Stimulated activated CD4-positive, alpha-beta T cell treated with anti-CD3 and anti-CD28 coated beads, TNF-alpha, amount 100 ng/mL, for 1 hour (primary cell): ENCODE measurements around the gene COA7.
A peak's percentile ranks its signal among the peaks of the same experiment; 100 is the strongest.
"Not testable (repeated sequence)": the region's sequence is repeated elsewhere in the genome, so short reads cannot be mapped to it uniquely, and the experiment has no call there.

Experiments used
- DNase-seq, 3 donors: peaks; one replicate each; pipeline ENCODE4 v3.0.0-alpha.2; 2020; ENCODE audit warnings: low read depth in 3 of 3, low spot score in 1 of 3

Gene COA7

GRCh38 chr1:52697795-52698674, at the start of gene COA7:
Gene COA7, minus strand, starts transcription at chr1:52698347. Its CDS starts 21 bp downstream, at chr1:52698326.
- peak in 1 of 3 donors; percentile 58 for DNase-seq

DNA sequence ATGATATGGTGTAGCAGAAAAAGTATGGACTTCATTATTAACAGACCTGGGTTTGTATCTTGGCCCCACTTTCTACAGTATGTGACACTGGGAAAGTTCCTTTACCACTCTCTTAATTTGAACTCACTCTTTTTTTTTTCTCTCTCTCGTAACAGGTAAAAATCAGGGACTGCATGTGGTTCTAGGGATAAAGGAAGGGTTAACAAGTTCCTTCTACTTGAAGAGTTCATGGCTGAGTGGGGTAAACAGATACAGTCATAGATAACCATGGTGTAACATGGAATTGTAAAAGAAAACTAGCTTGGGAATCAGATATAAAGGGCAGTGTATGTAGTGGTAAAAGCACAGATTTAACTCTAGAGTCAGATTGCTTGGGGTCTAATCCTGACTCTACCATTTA, 49.3 kb upstream of the COA7 start:
- no peak for DNase-seq

- no peak for DNase-seq
Observed at GRCh38 chr1:52746189-52746588, 48.0 kb upstream of the COA7 start.

GRCh38 chr1:52741259-52741658, 43.1 kb upstream of the COA7 start:
- no peak for DNase-seq

DNA sequence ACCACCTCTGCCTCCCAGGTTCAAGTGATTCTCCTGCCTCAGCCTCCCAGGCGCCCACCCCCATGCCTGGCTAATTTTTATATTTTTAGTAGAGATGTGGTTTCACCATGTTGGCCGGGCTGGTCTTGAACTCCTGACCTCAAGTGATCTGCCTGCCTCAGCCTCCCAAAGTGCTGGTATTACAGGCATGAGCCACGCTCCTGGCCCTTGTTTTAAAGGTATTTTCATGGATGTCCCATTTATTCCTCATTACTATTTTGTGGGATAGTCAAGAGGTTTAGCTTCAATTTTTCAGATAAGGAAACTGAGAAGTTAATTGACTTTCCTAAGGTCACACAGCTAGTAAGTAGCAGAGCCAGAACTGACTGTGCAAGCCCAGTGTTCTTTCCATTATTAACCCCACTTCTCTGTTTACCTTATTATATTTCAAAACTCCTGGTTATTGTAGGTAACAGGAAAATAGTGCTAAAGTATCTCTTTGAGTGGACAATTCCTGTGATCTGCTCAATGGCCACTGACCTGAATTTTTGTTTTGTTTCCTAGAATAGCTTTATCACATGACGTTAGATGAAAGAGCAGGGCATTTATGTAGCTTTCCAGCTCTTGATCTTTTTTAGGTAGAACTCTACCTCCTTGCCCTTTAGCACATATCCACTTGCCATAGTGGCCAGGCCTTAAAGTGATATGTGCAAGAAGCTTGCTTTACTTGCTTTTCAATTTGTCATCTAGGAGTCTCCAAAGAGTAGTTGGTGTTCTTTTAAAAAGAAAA, 41.7 kb upstream of the COA7 start:
- DNase-seq: no peak

DNA sequence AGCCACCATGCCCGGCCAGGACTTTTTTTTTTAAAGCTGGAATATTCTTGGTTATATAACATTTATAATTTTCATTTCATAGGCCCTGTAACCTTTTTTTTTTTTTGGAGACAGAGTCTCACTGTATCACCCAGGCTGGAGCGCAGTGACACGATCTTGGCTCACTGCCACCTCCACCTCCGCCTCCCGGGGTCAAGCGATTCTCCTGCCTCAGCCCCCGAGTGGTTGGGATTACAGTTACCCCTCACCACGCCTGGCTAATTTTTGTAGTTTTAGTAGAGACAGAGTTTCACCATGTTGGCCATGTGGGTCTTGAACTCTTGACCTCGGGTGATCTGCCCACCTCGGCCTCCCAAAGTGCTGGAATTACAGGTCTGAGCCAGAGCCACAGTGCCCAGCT, 40.7 kb upstream of the COA7 start:
- DNase-seq: no peak

DNA sequence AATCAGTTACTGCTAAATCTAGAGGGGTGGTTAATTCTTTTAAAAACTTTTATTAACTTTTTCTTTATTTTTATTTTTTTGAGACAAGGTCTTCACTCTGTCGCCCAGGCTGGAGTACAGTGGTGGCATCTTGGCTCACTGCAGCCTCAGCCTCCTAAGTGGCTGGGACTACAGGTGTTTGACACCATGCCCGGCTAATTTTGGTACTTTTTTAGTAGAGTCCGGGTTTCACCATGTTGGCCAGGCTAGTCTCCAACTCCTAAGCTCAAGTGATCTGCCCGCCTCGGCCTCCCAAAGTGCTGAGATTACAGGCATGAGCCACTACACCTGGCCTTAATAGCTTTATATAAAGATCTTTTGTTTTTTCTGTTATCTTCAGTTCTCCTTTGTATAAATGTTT, 40.0 kb upstream of the COA7 start:
- DNase-seq: no peak

DNA sequence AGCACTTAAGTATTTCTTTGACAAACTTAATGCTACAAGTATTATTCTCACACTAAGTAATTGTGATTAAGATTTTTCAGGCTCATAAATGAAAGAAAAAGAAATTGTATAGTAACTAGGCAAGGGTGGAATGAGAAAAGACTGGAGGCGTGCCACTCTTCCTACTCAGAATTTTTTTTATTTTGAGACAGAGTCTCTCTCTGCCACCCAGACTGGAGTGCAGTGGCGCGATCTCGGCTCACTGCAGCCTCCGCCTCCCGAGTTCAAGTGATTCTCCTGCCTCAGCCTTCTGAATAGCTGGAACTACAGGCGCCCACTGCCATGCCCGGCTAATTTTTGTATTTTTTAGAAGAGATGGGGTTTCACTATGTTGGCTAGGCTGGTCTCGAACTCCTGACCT, 37.2 kb upstream of the COA7 start:
- DNase-seq: not testable (repeated sequence)

DNA sequence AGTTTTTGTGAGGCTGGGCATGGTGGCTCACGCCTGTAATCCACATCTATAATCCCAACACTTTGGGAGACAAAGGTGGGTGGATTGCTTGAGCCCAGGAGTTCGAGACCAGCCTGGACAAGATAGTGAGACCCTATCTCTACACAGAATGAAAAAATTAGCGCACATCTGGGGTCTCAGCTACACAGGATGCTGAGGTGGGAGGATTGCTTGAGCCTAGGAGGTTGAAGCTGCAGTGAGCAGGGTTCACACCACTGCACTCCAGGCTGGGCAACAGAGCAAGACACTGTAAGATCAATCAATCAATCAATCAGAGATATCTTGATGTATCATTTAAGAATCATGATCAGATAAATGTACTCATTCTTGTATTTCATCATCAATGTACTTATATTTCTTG, 35.2 kb upstream of the COA7 start:
- no peak for DNase-seq

DNA sequence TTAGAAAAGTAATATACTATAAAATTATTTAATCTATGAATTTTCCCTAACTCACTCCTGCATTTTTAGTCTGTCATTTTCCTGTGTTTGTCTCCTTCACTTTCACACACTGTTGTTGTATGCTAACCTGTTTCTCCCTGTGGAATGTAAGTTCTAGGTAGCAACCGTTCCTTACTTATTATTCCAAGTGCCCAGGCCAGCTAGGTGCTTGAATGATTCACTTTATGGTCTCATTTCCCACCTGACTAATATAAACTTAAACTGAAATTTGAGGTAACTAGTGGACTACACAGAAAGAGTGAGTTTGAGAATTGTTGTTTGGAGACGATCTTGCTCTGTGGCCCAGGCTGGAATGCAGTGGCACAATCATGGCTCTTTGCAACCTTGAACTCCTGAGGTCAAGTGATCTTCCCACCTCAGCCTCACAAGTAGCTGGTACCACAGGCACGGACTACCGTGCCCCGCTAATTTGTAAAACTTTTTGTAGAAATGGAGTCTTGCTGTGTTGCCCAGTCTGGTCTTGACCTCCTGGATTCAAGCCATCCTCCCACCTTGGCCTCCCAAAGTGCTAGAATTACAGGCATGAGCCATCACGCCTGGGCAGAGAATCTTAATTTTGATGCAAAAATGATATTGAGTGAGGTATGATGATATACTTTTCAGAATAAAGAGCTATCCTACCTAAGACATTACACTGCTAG, 30.0 kb upstream of the COA7 start:
- DNase-seq: no peak

- no peak for DNase-seq
Observed at GRCh38 chr1:52727114-52727586, 29.0 kb upstream of the COA7 start.

- peak; percentile 73 to 87 (median 81) for DNase-seq
Observed at GRCh38 chr1:52726265-52727113, 28.3 kb upstream of the COA7 start, which contains the start of gene ZYG11B. Gene ZYG11B, plus strand, starts transcription at chr1:52726453. Its CDS starts 201 bp downstream, at chr1:52726654.

DNA sequence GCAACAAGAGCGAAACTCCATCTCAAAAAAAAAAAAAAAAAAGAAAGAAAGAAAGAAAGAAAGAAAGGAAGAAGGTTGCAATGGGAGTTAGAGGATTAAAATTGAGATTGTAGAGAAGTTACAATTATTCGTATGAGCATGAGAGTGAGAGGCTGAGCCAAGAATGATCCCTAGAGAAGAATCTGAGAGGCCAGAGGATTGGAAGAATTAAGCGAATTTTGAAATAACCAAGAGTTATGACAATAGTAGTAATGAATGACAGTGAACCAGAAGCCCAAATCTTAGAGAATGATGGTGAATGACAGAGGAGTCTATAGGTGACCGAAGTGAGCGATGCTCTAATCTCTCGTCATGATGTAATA, 27.7 kb upstream of the COA7 start:
- DNase-seq: no peak

GRCh38 chr1:52723260-52723659, 25.1 kb upstream of the COA7 start:
- DNase-seq: no peak

- DNase-seq: not testable (repeated sequence)
Observed at GRCh38 chr1:52715296-52715695, 17.1 kb upstream of the COA7 start.

DNA sequence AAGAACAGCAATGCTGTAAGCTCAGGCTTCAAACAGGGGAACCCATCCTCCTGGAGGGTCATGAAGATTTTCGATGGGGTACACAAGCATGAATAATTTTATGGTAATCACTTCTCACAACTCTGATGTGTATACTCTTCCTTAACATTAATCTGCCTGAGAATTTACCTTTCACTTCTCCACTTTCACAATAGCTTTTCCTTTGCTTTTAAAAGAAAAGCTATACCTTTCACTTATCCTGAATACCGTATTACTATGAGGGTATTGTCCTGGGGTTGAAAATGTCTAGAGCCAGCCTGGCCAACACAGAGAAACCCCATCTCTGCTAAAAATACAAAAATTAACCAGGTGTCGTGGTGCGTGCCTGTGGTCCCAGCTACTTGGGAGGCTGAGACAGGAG, 15.4 kb upstream of the COA7 start:
- no peak for DNase-seq

- DNase-seq: no peak
Observed at GRCh38 chr1:52709016-52709415, 10.9 kb upstream of the COA7 start.

DNA sequence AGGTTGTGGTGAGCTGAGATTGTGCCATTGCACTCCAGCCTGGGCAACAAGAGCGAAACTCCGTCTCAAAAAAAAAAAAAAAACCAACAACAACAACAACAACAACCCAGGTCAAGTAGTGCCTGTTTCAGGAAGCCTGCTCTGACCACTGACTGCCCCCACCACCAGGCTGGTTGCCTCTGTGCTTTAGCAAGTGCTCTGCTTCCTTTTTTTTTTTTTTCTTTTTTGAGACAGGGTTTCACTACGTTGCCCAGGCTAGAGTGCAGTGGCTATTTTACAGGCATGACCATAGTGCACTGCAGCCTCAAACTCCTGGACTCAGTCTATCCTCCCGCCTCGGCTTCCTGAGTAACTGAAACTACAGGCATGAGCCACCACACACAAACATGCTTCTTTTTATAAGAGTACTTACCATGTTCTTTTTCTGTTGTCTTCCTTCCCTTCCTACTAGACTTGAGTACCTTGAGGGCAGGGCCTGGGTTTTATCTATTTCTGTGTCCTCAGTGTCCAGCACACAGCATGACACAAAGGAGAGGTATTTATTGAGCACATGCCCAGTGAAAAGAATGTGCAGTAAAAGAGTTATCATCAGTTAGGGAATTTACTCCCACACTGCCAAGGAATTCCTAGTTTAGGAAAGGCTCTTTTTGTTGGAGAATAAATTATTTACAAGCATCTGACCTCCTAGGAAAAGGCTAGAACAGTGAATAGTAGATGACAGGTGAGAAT, 9.9 kb upstream of the COA7 start:
- DNase-seq: no peak

GRCh38 chr1:52706941-52707926, 9.1 kb upstream of the COA7 start:
- DNase-seq: no peak
